ENCODE results near the gene RALBP1.

RALBP1 gene

DNA sequence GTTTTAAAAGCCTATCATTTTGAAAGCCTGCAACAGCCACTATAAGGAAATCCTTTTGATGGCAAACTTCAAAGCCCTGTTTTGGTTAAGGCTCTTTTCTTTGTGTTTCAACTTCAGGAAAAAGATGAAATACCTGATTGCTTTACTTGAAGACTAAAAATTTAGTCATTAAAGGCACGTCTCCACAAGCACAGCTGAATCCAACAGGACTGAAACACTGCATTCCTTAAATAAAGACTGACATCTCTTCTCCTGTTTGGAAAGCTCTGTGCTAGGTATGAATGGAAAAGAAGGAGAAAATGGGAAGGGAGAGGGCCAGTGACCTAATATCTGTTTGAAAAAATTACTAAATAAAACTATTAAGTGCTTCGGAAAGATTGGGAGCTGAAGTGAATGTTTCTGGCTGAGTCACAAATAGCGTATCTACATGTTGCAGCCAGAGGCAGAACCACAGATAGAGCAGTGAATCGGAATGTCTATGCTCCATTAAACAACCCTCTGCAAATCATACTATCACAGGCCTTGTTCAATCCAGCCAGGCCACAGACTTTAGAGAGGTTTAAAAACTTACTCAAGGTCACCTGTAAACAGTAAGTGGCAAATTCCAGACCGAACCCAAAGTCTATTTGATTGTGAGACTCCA lies 21.1 kb upstream of the RALBP1 start:
- Histone ChIP-seq H3K9me3 (ENCODE audit: control insufficient read depth, insufficient read depth, low read depth, low read length) (no peaks in the 10 kb centered on the region), H3K36me3 (ENCODE audit: control insufficient read depth in 2 of 2, insufficient read depth in 1 of 2, low read length in 2 of 2) (no peaks in the 10 kb centered on the region), H3K4me3 (ENCODE audit: low read depth, low read length) (no peak overlapping the region), H3K4me1 (ENCODE audit: control insufficient read depth, insufficient read depth, low read length) (no peaks in the 10 kb centered on the region), H3K27ac (ENCODE audit: extremely low read depth, low read depth, low read length) (no peak overlapping the region)
- ChIA-PET CTCF (no interaction called here), POLR2A (no interaction called here)
- TF ChIP-seq RBAK (tag by site-specific recombination; IDR thresholded peaks at IDR 0.05) (no peak), ZNF239 (tag by site-specific recombination; IDR thresholded peaks at IDR 0.05) (no peak), ZNF214 (tag by site-specific recombination; IDR thresholded peaks at IDR 0.05; ENCODE audit: borderline replicate concordance) (no peak), KLF10 (tag by site-specific recombination; IDR thresholded peaks at IDR 0.05) (no peak)

DNA sequence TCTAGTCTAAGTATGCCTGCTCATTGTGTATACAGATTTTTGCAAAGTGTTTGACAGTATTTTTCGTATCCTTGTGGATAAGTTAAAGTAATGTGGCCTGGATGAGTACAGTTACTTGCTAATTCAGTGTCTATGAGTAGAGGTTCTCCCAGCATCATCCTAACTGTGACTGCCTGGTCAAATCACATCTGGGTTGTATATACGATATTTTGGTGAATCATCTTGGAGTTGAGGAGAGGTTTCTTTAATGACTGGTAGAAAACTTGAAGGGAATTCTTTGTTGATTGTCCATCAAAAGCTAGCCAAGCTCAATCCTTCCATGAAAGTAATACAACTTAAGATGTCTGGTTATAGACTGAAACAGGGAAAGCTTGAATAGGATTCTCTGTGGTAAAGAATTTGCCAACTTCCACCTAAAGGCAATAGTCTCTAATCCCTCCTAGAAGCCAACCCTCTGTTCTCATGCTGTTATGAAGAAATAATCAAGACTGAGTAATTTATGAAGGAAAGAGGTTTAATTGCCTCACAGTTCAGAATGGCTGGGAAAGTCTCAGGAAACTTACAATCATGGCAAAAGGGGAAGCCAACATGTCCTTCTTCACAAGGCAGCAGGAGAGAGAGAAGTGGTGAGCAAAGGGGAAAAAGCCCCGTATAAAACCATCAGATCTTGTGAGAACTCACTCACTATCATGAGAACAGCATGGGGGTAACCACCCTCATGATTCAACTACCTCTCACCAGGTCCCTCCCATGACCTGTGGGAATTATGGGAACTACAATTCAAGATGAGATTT lies 19.4 kb upstream of the RALBP1 start:
- Histone ChIP-seq H3K36me3 (ENCODE audit: control insufficient read depth in 2 of 2, insufficient read depth in 1 of 2, low read length in 2 of 2) (no peaks in the 10 kb centered on the region), H3K4me1 (ENCODE audit: control insufficient read depth, insufficient read depth, low read length) (no peaks in the 10 kb centered on the region), H3K27ac (ENCODE audit: extremely low read depth, low read depth, low read length) (no peak overlapping the region), H3K4me3 (ENCODE audit: low read depth, low read length) (no peak overlapping the region), H3K9me3 (ENCODE audit: control insufficient read depth, insufficient read depth, low read depth, low read length) (no peaks in the 10 kb centered on the region)
- ChIA-PET CTCF (interaction anchor here (0.7 to 1.0 kb wide), 3 partner anchors 9 to 42 kb away, joined by 3 to 7 read pairs (median 3); no protein-coding TSS in a partner anchor), POLR2A (no interaction called here)
- TF ChIP-seq, protein P1, sequence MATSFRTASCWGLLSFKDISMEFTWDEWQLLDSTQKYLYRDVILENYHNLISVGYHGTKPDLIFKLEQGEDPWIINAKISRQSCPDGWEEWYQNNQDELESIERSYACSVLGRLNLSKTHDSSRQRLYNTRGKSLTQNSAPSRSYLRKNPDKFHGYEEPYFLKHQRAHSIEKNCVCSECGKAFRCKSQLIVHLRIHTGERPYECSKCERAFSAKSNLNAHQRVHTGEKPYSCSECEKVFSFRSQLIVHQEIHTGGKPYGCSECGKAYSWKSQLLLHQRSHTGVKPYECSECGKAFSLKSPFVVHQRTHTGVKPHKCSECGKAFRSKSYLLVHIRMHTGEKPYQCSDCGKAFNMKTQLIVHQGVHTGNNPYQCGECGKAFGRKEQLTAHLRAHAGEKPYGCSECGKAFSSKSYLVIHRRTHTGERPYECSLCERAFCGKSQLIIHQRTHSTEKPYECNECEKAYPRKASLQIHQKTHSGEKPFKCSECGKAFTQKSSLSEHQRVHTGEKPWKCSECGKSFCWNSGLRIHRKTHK (tag by site-specific recombination; IDR thresholded peaks at IDR 0.05), result peak; percentile 86
- TF ChIP-seq HOXD13 (CRISPR knock-in tag; IDR thresholded peaks at IDR 0.05; ENCODE audit: borderline replicate concordance), result no peak

DNA sequence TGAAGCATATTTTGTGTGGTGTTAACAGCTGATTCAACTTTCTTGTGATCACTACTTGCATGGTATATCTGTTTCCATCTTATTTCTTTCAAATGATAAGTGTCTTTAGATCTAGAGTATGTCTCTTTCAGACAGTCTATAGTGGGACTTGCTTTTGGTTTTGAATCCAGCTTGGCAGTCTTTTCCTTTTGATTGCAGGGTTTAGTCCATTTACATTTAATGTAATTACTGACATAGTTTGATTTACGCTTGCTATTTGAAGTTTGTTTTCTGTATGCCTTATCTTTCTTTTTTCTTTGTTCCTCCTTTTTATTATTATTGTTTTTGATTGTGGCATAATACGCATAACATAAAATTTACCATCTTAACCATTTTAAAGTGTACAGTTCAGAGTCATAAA lies 9.2 kb upstream of the RALBP1 start:
- POLR2A ChIA-PET, result no interaction called here

DNA sequence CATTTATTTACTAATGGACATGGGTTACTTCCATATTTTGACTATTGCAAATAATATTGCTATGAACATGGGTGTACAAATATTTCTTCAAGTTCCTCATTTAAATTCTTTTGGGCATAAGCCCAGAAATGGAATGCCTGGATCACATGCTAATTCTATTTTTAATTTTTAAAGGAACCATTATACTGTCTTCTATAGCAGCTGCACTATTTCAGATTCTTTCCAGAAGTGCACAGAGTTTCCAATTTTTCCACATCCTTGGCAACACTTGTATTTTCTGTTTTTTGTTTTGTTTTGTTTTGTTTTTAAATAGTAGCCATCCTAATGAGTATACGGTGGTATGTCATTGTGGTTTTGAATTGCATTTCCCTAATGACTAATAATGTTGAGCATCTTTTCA lies 8.5 kb upstream of the RALBP1 start:
- Histone ChIP-seq H3K4me3 (ENCODE audit: low read depth, low read length) (no peak overlapping the region), H3K9me3 (ENCODE audit: control insufficient read depth, insufficient read depth, low read depth, low read length) (no peaks in the 10 kb centered on the region), H3K4me1 (ENCODE audit: control insufficient read depth, insufficient read depth, low read length) (no peaks in the 10 kb centered on the region), H3K36me3 (ENCODE audit: control insufficient read depth in 2 of 2, insufficient read depth in 1 of 2, low read length in 2 of 2) (no peaks in the 10 kb centered on the region), H3K27ac (ENCODE audit: extremely low read depth, low read depth, low read length) (no peak overlapping the region)
- CTCF ChIA-PET, result interaction anchor here (0.6 to 1.5 kb wide), 2 partner anchors 11 to 50 kb away, joined by 5 to 7 read pairs; no protein-coding TSS in a partner anchor
- POLR2A ChIA-PET, result no interaction called here
- TF ChIP-seq ZNF670 (tag by site-specific recombination; IDR thresholded peaks at IDR 0.05; ENCODE audit: low read depth) (no peak), REPIN1 (tag by site-specific recombination; IDR thresholded peaks at IDR 0.05; ENCODE audit: low read depth) (no peak), ZNF174 (tag by site-specific recombination; IDR thresholded peaks at IDR 0.05) (no peak), ZNF121 (tag by site-specific recombination; IDR thresholded peaks at IDR 0.05) (no peak), ZBTB48 (tag by site-specific recombination; IDR thresholded peaks at IDR 0.05) (no peak), TRIM28 (IDR thresholded peaks at IDR 0.05; ENCODE audit: borderline replicate concordance, low read length) (no peak), ZNF184 (tag by site-specific recombination; IDR thresholded peaks at IDR 0.05) (no peak)
- TF ChIP-seq, protein P2, sequence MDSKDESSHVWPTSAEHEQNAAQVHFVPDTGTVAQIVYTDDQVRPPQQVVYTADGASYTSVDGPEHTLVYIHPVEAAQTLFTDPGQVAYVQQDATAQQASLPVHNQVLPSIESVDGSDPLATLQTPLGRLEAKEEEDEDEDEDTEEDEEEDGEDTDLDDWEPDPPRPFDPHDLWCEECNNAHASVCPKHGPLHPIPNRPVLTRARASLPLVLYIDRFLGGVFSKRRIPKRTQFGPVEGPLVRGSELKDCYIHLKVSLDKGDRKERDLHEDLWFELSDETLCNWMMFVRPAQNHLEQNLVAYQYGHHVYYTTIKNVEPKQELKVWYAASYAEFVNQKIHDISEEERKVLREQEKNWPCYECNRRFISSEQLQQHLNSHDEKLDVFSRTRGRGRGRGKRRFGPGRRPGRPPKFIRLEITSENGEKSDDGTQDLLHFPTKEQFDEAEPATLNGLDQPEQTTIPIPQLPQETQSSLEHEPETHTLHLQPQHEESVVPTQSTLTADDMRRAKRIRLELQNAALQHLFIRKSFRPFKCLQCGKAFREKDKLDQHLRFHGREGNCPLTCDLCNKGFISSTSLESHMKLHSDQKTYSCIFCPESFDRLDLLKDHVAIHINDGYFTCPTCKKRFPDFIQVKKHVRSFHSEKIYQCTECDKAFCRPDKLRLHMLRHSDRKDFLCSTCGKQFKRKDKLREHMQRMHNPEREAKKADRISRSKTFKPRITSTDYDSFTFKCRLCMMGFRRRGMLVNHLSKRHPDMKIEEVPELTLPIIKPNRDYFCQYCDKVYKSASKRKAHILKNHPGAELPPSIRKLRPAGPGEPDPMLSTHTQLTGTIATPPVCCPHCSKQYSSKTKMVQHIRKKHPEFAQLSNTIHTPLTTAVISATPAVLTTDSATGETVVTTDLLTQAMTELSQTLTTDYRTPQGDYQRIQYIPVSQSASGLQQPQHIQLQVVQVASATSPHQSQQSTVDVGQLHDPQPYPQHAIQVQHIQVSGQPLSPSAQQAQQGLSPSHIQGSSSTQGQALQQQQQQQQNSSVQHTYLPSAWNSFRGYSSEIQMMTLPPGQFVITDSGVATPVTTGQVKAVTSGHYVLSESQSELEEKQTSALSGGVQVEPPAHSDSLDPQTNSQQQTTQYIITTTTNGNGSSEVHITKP (tag by site-specific recombination; IDR thresholded peaks at IDR 0.05), result no peak

More for the DNA sequence above, 9.2 kb upstream of the RALBP1 start:
- TF ChIP-seq SETDB1 (IDR thresholded peaks at IDR 0.05; ENCODE audit: insufficient read length, low read length), result peak; percentile 91
- TF ChIP-seq, protein P3, sequence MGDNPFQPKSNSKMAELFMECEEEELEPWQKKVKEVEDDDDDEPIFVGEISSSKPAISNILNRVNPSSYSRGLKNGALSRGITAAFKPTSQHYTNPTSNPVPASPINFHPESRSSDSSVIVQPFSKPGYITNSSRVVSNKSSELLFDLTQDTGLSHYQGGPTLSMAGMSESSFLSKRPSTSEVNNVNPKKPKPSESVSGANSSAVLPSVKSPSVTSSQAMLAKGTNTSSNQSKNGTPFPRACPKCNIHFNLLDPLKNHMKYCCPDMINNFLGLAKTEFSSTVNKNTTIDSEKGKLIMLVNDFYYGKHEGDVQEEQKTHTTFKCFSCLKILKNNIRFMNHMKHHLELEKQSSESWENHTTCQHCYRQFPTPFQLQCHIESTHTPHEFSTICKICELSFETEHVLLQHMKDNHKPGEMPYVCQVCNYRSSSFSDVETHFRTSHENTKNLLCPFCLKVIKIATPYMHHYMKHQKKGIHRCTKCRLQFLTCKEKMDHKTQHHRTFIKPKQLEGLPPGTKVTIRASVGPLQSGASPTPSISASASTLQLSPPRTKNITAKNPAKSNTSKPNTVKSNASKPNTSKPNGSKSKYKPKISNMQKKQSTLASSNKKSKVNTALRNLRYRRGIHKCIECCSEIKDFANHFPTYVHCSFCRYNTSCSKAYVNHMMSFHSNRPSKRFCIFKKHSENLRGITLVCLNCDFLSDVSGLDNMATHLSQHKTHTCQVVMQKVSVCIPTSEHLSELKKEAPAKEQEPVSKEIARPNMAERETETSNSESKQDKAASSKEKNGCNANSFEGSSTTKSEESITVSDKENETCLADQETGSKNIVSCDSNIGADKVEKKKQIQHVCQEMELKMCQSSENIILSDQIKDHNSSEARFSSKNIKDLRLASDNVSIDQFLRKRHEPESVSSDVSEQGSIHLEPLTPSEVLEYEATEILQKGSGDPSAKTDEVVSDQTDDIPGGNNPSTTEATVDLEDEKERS (tag by site-specific recombination; IDR thresholded peaks at IDR 0.05), result peak; percentile 75; the same call in 1 of the 2 replicates
- no peak for TF ChIP-seq ZNF558 (tag by site-specific recombination; IDR thresholded peaks at IDR 0.05)
- Histone ChIP-seq H3K4me1 (ENCODE audit: control insufficient read depth, insufficient read depth, low read length) (no peaks in the 10 kb centered on the region), H3K27ac (ENCODE audit: extremely low read depth, low read depth, low read length) (no peak overlapping the region), H3K36me3 (ENCODE audit: control insufficient read depth in 2 of 2, insufficient read depth in 1 of 2, low read length in 2 of 2) (no peaks in the 10 kb centered on the region), H3K9me3 (ENCODE audit: control insufficient read depth, insufficient read depth, low read depth, low read length) (no peaks in the 10 kb centered on the region), H3K4me3 (ENCODE audit: low read depth, low read length) (no peak overlapping the region)
- CTCF ChIA-PET, result no interaction called here

Data from HEK293 (cell line).